Activated CD4-positive, alpha-beta T cell treated with anti-CD3 and anti-CD28 coated beads, Interleukin-2, amount 10 ng/mL, durations not matched to agents 7 days and 5 days (primary cell): ENCODE results near the gene SHMT1. TPM values are rescaled to one million over a fixed set of nuclear protein-coding genes. Genes with fewer than 3 reads are reported as not detected.

Experiments
- CTCF ChIA-PET: fragments of 350-600 bp; sonication (Branson Sonifier 250); formaldehyde crosslinking; loops from one replicate; lab custom pipeline; 2021; ENCODE audit warnings: antibody characterized with exemption; lab: Charles Lee
- POLR2A ChIA-PET: fragments of 350-600 bp; sonication (Branson Sonifier 250); formaldehyde crosslinking; loops from one replicate; lab custom pipeline; 2021; ENCODE audit warnings: antibody characterized with exemption; lab: Charles Lee
- DNase-seq: peaks from one replicate; pipeline ENCODE4 v3.0.0-alpha.2; 2020
- H3K27ac Mint-ChIP-seq: one replicate; pipeline ENCODE4 v1.8.0; 2021; ENCODE audit warnings: mild to moderate bottlenecking, moderate library complexity, mixed read lengths
- H3K27me3 Mint-ChIP-seq: one replicate; pipeline ENCODE4 v1.8.0; 2021; ENCODE audit warnings: mixed read lengths
- H3K36me3 Mint-ChIP-seq: one replicate; pipeline ENCODE4 v1.8.0; 2021; ENCODE audit warnings: low read depth, mixed read lengths
- H3K4me1 Mint-ChIP-seq: one replicate; pipeline ENCODE4 v1.8.0; 2021; ENCODE audit warnings: mixed read lengths
- H3K4me3 Mint-ChIP-seq: one replicate; pipeline ENCODE4 v1.8.0; 2021; ENCODE audit warnings: mild to moderate bottlenecking, moderate library complexity, mixed read lengths
- H3K9me3 Mint-ChIP-seq: one replicate; pipeline ENCODE4 v1.8.0; 2021; ENCODE audit warnings: mixed read lengths
- total RNA-seq, 2 experiments: library from RNA; stranded (reverse); gene quantifications; one replicate each; pipeline ENCODE4 v1.2.3, GENCODE V29; 2021

SHMT1 gene
- total RNA-seq, 2 experiments from 2014 or later: 49.9 to 51.8 TPM

DNA sequence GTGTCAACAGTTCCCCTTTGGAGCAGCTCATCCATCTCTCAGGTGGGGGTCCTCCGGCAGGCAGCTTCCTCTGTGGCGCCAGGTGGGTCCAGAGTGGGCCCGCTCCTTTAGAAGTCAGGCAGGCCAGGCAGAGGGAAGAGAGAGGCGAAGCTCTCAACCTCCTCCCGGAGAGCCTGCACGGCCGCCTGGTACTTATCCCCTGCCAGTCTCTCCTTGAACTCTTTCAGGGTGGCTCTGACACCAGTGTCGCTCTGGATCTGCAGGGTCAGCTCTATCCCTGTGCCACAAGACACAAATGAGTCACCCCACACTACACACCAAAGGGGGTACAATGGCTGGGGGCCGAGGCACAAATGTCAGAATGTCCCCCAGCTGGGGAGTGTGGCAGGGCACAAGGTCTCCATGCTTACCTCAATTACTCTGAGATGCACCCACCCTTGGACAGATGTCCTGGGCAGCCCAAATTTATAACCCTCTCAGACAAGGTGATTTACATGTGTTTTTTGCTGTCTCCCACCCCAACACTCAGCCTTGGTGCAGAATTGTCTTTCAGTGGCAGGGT lies 34.6 kb downstream of the SHMT1 start:
- Mint-ChIP-seq H3K9me3 (no peaks in the 10 kb centered on the region), H3K4me3 (no peak overlapping the region), H3K36me3 (peaks cover 50% of the 10 kb centered on the region), H3K27ac (no peak overlapping the region), H3K27me3 (no peaks in the 10 kb centered on the region), H3K4me1 (peaks cover 14% of the 10 kb centered on the region)
- POLR2A ChIA-PET: no interaction called here
- DNase-seq: no peak
- CTCF ChIA-PET: interaction anchor here (0.6 to 1.0 kb wide), 4 partner anchors 9 to 28 kb away, joined by 3 to 4 read pairs (median 3); no protein-coding TSS in a partner anchor

- peaks cover 12% of the 10 kb centered on the region for H3K4me1 Mint-ChIP-seq
- ChIA-PET POLR2A (no interaction called here), CTCF (no interaction called here)
- peaks cover 56% of the 10 kb centered on the region for H3K36me3 Mint-ChIP-seq
- no peaks in the 10 kb centered on the region for H3K9me3 Mint-ChIP-seq
- H3K27me3 Mint-ChIP-seq: no peaks in the 10 kb centered on the region
- H3K4me3 Mint-ChIP-seq: no peak overlapping the region
- H3K27ac Mint-ChIP-seq: no peak overlapping the region
- DNase-seq: no peak
These were observed 35.8 kb downstream of the SHMT1 start for GRCh38 chr17:18327556-18327955.

GRCh38 chr17:18327093-18327492 lies 36.3 kb downstream of the SHMT1 start:
- no peaks in the 10 kb centered on the region for H3K9me3 Mint-ChIP-seq
- no peak overlapping the region for H3K27ac Mint-ChIP-seq
- POLR2A ChIA-PET: no interaction called here
- no peaks in the 10 kb centered on the region for H3K27me3 Mint-ChIP-seq
- DNase-seq: no peak
- H3K4me1 Mint-ChIP-seq: peaks cover 8% of the 10 kb centered on the region
- CTCF ChIA-PET: no interaction called here
- peaks cover 53% of the 10 kb centered on the region for H3K36me3 Mint-ChIP-seq
- H3K4me3 Mint-ChIP-seq: no peak overlapping the region

- Mint-ChIP-seq H3K4me3 (no peak overlapping the region), H3K27me3 (no peaks in the 10 kb centered on the region), H3K27ac (peak overlapping the region; percentile 31), H3K4me1 (peaks cover 3% of the 10 kb centered on the region), H3K36me3 (peaks cover 49% of the 10 kb centered on the region), H3K9me3 (no peaks in the 10 kb centered on the region)
- DNase-seq: no peak
- ChIA-PET CTCF (no interaction called here), POLR2A (no interaction called here)
These were observed 36.8 kb downstream of the SHMT1 start for GRCh38 chr17:18326572-18326971.

DNA sequence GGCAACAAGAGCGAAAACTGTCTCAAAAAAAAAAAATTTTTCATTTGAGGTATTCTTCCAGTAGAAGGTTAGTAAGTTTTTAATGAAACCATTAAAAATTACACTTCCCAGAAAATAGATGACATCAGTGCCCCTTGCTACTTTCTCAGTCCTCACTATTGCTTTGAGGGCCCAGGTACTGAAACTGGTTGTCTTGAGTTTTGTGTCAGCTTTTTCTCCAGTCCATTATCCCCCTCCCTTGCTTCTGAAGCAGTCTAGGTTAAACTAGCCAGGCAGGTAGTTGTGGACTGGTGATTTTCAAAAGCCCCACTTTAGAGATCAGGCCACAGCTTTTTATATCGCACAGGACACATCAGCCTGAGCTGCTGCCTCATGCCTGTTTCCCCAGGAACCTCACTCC lies 37.3 kb downstream of the SHMT1 start:
- Mint-ChIP-seq H3K9me3 (no peaks in the 10 kb centered on the region), H3K4me3 (no peak overlapping the region), H3K36me3 (peaks cover 46% of the 10 kb centered on the region), H3K27ac (no peak overlapping the region), H3K27me3 (no peaks in the 10 kb centered on the region), H3K4me1 (no peaks in the 10 kb centered on the region)
- DNase-seq: no peak
- CTCF ChIA-PET: interaction anchor here (1.5 kb wide), 1 partner anchor 13 kb away, joined by 4 read pairs; no protein-coding TSS in a partner anchor
- POLR2A ChIA-PET: interaction anchor here (0.5 kb wide), 1 partner anchor 590 kb away, joined by 3 read pairs; no protein-coding TSS in a partner anchor

DNA sequence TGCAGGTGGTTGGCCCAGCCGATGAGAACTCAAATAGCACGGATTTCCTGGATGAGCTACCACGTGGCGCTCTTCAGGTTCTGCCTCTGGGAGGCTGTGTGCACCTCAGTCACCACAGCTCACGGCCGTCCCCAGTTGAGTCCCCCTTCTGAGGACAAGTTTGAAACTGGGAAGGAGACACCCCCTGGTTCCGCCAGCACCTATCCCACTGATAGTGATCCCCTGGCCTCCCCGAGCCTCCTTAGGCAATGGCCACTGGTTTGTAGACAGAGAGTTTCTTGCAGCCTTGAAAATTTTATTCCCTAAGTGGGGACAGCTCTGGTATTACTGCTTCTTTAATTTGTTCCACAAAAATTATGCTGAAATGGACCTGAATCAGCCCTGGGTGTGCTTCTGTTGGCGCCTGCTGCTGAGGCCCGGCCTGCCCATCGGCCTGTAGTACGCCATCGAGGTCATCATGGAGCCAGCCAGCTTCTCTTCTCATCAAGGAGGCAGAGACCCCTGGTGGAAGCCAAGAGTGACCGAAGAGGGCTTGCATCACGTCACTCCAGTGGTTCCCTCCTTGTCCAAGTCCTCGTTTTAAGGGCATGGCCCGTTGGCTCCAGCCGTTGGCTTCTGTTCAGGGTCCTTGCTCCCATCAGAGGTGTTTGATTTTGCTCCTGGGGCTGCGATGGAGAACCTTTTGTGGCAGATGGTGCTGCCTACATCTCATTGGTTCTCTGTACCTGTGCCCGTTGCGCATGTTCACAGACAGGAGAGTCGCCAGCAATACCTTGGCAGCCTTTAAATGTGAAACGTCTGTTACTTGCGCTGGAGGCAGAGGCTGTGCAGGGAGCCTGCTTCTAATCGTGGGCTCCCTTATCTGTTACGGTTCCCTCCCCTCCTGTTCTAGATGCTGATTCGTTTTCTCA lies 39.0 kb downstream of the SHMT1 start:
- Mint-ChIP-seq H3K27ac (no peak overlapping the region), H3K4me3 (no peak overlapping the region), H3K9me3 (no peaks in the 10 kb centered on the region), H3K27me3 (no peaks in the 10 kb centered on the region), H3K4me1 (peaks cover 14% of the 10 kb centered on the region), H3K36me3 (peaks cover 48% of the 10 kb centered on the region)
- ChIA-PET POLR2A (no interaction called here), CTCF (interaction anchor here (1.5 kb wide), 1 partner anchor 11 kb away, joined by 4 read pairs; no protein-coding TSS in a partner anchor)
- DNase-seq: no peak

GRCh38 chr17:18323507-18324139 lies 39.7 kb downstream of the SHMT1 start:
- Mint-ChIP-seq H3K27me3 (no peaks in the 10 kb centered on the region), H3K4me1 (peaks cover 21% of the 10 kb centered on the region), H3K9me3 (no peaks in the 10 kb centered on the region), H3K27ac (no peak overlapping the region), H3K36me3 (peaks cover 40% of the 10 kb centered on the region), H3K4me3 (no peak overlapping the region)
- ChIA-PET CTCF (no interaction called here), POLR2A (no interaction called here)
- no peak for DNase-seq

DNA sequence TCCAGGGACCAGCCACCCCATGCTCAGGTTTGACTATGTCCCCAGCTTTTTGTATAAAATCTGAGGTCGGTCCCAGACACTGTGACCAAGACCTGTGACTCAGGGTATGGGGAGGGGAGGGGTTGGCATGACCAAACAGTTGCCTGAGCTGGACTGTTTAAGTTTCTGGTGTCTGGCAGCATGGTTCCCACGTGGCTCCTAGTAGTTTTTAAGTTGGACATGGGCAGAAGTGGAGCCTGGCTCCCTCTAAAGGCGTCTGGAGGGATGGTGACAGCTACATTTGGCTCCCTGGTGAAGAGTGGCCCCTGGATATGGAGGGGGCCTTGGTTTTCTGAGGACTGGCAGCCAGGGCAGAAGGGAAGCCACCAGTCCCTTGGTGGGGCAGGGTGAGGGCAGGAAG lies 40.3 kb downstream of the SHMT1 start:
- Mint-ChIP-seq H3K4me1 (peaks cover 26% of the 10 kb centered on the region), H3K27me3 (no peaks in the 10 kb centered on the region), H3K36me3 (peaks cover 39% of the 10 kb centered on the region), H3K27ac (peak overlapping the region; percentile 9), H3K4me3 (no peak overlapping the region), H3K9me3 (no peaks in the 10 kb centered on the region)
- ChIA-PET POLR2A (no interaction called here), CTCF (interaction anchor here (0.7 kb wide), 1 partner anchor 29 kb away, joined by 3 read pairs; no protein-coding TSS in a partner anchor)
- no peak for DNase-seq

DNA sequence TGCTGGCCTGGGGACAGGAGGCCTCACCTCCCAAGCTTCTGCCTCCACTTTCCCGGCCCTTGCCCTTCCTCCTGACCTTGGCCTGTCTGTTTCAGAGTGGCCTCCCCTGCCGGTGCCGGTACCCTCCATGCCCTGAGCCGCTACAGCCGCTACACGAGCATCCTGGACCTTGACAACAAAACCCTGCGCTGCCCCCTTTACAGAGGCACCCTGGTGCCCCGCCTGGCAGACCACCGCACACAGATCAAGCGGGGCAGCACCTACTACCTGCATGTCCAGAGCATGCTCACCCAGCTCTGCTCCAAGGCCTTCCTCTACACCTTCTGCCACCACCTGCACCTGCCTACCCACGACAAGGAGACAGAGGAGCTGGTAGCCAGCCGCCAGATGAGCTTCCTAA lies 40.8 kb downstream of the SHMT1 start:
- Mint-ChIP-seq H3K36me3 (peaks cover 39% of the 10 kb centered on the region), H3K4me3 (no peak overlapping the region), H3K4me1 (peaks cover 30% of the 10 kb centered on the region), H3K27me3 (no peaks in the 10 kb centered on the region), H3K27ac (no peak overlapping the region), H3K9me3 (no peaks in the 10 kb centered on the region)
- ChIA-PET CTCF (interaction anchor here (0.7 kb wide), 1 partner anchor 30 kb away, joined by 3 read pairs; no protein-coding TSS in a partner anchor), POLR2A (no interaction called here)
- no peak for DNase-seq

- Mint-ChIP-seq H3K9me3 (no peaks in the 10 kb centered on the region), H3K27ac (no peak overlapping the region), H3K4me1 (peaks cover 43% of the 10 kb centered on the region), H3K4me3 (no peak overlapping the region), H3K36me3 (peaks cover 43% of the 10 kb centered on the region), H3K27me3 (no peaks in the 10 kb centered on the region)
- ChIA-PET POLR2A (no interaction called here), CTCF (interaction anchor here (0.6 to 1.8 kb wide), 4 partner anchors 11 to 104 kb away, joined by 3 to 8 read pairs (median 3); no protein-coding TSS in a partner anchor)
- no peak for DNase-seq
These were observed 42.0 kb downstream of the SHMT1 start for GRCh38 chr17:18321309-18321708.

DNA sequence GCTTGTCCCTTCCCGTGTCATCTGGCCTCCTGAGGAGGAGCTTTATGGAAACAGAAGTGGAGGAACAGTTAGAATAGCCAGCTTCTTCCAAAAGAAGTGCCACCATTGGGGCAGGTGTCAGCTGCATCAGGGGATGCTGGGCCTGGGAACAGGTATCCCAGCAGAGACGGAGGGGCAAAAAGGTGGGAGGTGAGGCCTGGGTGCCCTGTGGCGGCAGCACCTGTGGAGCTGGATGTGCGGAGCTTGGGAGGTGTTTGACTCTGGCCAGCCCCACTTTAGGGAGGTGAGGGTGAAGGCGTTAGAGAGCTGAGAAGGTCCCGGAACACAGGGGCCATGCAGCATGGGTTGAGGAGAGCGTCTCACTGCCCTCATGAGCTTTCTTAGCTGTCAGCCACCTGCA lies 43.0 kb downstream of the SHMT1 start:
- H3K27ac Mint-ChIP-seq: no peak overlapping the region
- POLR2A ChIA-PET: no interaction called here
- no peak overlapping the region for H3K4me3 Mint-ChIP-seq

GRCh38 chr17:18319604-18320256 lies 43.6 kb downstream of the SHMT1 start:
- Mint-ChIP-seq H3K27ac (no peak overlapping the region), H3K27me3 (no peaks in the 10 kb centered on the region), H3K36me3 (peaks cover 40% of the 10 kb centered on the region), H3K4me1 (peaks cover 51% of the 10 kb centered on the region), H3K9me3 (no peaks in the 10 kb centered on the region), H3K4me3 (no peak overlapping the region)
- peak; percentile 34 for DNase-seq
- POLR2A ChIA-PET: no interaction called here
- CTCF ChIA-PET: interaction anchor here (0.7 to 1.8 kb wide), 4 partner anchors 9 to 45 kb away, joined by 3 to 8 read pairs (median 4); no protein-coding TSS in a partner anchor

More for the DNA sequence above, 43.0 kb downstream of the SHMT1 start:
- Mint-ChIP-seq H3K4me1 (peaks cover 51% of the 10 kb centered on the region), H3K36me3 (peaks cover 46% of the 10 kb centered on the region), H3K27me3 (no peaks in the 10 kb centered on the region), H3K9me3 (no peaks in the 10 kb centered on the region)
- DNase-seq: no peak
- CTCF ChIA-PET: interaction anchor here (0.6 to 1.8 kb wide), 5 partner anchors 8 to 44 kb away, joined by 3 to 8 read pairs (median 3); no protein-coding TSS in a partner anchor
